HG02943 (cell line): Measurements from ENCODE around the gene MAOA.
"Not testable (repeated sequence)": the region's sequence is repeated elsewhere in the genome, so short reads cannot be mapped to it uniquely, and the experiment has no call there.

ENCODE experiments used
- ATAC-seq: cut with Tn5 transposase; IDR thresholded peaks from one replicate; pipeline ENCODE4 v1.9.1; 2021; ENCODE audit warnings: mild to moderate bottlenecking, low read depth, moderate library complexity; ENCODE audit not compliant: unreplicated experiment

Gene MAOA

DNA sequence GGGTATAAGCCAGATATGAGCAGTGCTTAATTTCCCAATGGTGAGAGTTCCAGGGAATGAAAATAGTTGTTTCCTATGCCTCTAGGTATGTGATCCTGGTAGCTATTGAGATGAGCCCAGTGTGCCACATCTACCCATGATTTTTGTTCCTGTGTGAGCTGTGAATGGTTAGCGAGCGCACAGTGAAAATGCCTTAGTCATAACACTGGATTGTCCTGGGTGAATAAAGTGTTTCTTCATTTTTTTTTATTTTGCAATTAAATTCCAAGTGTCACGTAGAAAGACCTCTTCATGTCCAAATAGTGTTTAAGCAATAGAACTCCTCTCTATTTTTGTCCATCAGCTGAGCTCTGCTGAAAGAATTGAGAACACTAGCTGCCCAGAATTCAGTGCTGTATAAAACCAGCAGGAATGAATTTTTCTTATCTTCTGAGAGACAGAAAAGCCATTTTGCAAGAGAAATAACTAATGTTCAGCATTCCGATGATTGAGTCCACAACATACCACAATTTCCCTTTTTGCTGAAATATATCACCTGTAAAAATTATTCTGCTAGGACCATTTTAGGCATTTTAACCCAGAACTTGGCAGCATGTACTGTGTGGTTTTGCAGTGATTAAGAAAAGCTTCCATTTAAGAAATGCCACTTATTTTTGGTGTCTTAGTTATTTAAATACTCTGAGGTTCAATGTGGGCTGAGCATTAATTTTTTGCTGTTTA is 5.6 kb downstream of the MAOA start:
- ATAC-seq = no peak

DNA sequence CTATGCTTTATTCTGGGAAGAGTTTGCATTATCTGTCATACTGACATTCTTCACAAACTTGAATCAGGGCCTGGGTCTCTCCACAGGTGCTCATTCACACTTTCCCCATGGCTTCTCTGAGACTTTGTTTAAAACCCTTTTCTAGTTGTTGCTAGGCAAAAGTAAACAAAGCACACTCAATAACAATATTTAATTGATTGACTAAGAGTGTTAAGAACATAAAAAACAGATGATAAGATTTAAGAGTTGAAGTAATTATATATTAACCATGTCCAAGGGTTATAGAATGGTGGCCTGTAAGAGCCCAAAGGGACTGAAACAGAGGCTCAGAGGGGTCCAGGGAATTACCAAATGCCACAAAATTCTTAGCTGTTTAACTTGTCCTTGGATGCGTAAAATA is 7.1 kb downstream of the MAOA start:
- ATAC-seq = no peak

DNA sequence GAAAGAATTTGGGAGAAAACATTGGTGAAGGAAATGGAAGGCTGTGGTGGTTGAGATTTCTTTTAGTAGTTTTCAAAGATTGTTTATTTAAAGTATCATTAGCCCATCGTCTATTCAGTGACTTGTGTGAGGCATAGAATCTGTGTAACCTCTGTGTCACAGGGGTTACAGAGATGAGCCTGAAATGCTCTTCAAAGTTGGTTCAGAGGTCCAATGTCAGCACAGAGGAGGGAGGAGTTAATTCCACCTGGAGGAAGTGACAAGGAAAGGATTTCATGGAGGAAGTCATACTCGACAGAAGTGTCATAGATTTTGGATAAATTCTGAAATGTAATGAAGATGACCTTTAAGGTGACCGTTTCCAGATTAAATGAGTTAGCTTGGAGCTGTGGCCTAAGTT is 8.2 kb downstream of the MAOA start:
- ATAC-seq = no peak

DNA sequence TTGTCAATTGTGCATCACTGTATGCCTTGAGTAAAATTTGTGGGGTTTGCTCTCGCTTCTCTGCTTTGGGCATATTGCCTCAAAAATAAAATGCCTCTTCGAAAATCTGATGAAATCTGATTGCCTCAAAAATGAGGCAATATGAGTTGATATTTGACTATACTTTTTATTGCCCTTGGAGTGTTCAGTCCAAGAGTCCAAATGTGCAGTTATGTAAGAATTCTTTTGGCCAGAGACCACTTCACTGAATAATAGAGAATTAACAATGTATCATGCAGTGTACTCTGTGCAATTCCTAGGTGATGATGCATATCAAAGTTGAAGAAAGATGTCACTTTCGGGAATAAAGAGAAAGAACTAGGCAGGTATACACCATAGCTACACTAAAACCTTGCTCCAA is 8.6 kb downstream of the MAOA start:
- ATAC-seq = no peak

DNA sequence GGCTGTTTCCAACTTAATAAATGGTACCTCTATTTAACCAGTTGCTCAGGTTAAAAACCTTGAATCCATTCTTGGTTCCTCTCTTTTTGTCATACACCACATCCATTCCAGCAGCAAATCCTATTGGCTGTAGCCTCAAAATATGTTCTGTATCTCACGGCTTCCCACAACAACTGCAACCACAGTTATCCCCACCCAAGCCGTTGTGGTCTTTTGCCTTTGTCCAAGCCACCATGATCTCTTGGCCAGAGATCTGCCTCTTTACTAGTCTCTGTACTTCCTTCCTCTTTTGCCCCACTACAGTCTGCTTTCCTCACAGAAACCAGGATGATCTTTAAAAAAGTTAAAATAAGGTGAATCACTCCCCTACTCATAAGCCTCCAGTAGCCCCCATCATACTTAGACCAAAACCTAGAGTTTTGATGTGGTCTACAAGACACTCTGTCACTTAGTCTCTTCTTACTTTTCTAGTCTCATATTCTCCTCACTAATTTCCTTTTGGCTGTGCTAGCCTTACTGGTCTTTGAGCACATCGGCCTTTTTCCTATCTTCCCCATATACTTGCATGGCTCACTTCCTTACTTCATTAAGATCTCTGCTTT is 10.3 kb downstream of the MAOA start:
- ATAC-seq = no peak

DNA sequence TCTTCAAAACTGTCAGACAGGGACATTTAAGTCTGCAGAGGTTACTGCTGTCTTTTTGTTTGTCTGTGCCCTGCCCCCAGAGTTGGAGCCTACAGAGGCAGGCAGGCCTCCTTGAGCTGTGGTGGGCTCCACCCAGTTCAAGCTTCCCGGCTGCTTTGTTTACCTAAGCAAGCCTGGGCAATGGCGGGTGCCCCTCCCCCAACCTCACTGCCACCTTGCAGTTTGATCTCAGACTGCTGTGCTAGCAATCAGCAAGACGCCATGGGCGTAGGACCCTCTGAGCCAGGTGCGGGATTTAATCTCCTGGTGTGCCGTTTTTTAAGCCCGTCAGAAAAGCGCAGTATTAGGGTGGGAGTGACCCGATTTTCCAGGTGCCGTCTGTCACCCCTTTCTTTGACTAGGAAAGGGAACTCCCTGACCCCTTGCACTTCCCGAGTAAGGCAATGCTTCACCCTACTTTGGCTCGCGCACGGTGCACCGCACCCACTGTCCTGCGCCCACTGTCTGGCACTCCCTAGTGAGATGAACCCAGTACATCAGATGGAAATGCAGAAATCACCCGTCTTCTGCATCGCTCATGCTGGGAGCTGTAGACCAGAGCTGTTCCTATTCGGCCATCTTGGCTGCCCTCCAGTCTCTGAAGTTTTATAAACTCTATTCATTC is 20.0 kb downstream of the MAOA start:
- ATAC-seq = not testable (repeated sequence)

DNA sequence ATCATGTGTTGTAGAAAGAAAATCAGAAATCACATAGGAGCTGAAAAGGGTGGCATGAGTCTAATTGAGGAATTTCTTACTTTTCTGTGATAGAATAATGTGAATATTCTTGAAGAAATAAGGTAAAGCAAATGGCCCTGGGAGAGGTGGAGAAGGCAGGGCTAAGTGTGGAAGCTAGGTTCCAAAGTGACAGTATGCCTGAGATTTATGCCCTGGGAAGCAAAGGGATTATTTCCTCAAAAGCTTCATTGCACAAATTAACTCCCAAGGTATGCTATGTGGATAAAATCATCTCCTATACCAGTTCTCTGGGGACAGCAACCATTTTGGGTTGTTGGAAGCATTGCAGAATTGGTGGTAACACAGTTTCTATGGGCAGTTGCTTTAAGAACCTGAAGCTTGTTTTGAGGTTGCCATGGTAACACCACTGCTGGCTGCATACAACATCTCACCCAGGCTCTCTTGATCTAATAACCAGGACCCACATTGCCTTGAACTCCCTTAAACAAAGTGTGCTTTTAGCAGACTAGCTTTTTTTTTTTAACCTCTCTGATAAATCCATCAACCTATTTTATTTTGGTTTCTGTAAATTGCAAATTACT is 21.0 kb downstream of the MAOA start:
- ATAC-seq = no peak

DNA sequence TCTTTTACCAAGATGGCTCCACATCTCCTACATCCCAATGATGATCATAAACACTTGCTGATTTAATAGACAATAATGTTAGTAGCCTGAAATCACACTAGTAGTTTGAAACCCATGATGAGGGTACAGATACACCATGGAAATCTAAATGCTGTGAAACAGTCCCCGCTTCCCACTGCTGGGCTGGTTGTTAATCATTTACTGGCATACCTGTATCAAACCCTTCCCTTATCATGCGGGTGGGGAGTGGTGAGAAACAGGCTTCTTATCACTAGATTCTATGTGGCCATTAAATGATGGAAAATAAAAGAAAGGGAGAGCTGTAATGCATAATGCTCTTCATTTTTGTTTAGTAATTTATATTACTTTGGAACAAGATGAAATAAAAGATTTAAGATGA is 21.9 kb downstream of the MAOA start:
- no peak for ATAC-seq

DNA sequence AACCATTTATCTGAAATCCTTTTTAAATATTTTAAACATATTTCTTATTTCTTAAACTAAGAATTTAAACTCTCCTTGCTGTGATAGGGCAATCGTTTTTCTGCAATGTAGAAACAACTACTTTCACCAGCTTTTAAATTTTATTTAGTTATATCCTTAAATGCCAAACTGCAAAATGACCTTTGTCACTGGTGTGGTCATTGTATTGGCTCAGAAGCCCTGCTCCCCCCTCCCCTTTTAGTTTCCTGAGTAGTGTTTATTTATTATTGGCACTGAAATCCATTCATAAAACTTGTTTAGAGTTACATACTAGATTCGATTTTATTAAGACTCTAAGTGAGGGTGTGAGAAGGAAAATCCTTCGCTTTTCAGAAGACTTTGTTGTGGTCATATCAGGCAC is 23.0 kb downstream of the MAOA start:
- no peak for ATAC-seq

DNA sequence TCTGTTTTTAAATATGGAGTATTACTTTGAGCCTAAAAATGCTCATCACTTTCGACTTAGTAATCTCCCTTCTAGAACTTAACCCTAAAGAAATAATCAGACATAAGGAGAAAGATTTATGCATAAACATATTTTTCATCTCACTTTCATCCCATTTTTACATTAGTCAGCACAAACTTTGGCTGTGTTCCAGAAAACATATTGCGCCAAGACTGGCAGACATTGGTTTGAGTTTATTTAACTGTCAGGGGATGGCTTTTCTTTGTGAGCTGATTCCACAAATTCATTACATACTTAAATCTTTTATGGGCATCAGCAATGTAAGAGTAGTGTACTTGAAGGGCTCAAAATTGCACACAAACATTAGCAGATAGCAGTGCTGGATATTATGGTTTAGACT is 23.7 kb downstream of the MAOA start:
- ATAC-seq = no peak

DNA sequence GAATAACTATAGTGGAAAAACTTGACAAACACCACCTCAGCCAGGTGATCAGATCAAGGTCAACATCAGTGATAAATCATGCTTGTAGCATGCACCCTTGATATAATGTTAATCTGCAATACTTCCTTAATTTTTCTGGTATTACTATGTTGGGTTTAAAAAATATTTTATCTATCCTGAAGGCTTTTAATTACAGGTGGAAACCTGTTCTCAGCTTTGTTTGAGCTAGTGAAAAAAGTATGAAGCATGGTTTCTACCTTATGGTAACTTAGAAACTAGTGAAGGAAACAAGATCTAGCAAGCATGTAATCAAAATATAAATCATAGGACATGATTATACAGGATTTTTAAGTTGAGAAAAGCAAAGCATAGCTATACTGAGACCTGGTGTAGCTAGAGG is 26.6 kb downstream of the MAOA start:
- ATAC-seq = no peak

DNA sequence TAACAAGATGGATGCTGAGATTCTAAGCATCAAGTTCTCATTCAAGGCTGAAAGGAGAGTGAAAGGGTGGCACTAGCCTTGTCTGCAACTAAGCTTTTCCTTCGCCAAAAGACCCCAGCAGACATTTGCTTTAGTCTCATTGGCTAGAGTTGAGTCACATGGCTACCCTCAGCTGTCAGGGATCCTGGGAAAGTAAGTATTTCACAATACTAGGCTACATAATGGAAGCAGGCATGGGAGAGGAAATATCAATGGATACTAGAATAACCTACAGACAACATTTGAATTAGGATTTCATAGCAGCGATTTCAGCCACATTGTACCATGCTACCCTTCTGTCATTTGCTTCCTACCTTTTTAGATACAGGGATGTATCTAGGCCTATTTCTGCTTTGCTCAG is 29.1 kb downstream of the MAOA start:
- ATAC-seq = no peak

DNA sequence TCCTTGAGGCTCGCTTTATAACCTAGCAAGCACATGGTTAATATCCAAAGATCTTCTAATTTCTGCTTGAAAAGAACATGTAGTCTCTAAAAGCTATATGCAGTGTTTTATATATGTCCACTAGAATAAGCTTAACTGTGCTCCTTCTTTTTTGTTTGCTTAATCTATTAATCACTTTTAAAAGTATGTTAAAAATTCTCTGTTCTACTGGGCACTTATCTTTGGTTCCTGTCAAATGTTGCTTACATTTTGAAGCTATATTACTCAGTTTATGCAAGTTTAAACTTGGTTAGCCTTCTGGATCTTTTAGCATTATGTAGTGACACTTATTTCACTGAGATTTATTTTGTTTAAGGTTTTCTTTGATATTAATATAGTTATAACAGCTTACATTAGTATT is 32.5 kb downstream of the MAOA start:
- ATAC-seq = no peak

DNA sequence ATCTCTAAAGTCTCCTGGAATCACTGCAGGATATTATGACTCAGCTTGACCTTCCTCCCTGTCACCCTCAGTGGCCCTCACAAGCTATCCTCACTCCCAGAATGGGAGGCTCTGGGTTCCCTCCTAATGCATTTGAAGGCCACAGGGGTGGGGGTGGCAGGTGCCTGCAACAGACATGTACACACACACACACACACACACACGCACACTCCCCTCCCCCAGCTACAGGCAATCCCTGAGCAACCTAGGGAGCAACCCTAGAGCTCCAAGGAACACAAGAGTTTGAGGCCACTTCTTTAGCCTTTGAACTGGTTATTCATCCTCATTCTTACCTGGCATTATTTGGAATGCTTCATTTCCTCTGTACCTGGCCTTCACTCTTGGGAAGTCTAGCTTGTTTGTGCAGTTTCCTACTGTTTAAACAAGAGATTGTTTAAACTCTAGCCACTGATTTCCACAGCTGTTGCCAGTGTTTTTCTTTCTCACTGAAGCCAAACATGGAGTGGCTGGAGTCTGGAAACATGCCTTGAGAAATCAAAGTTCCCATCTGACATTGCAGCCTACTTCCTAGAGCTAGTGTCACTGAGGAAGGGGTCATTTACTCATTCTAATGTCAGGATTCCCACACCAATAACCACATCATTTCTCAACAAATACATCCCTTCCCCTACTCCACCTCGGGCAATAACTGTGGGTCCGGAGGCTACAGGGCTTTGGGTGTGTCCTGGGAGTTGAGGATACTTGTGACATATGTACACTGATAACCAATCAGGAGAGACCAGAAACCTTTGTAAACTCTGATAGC is 37.7 kb downstream of the MAOA start:
- no peak for ATAC-seq

DNA sequence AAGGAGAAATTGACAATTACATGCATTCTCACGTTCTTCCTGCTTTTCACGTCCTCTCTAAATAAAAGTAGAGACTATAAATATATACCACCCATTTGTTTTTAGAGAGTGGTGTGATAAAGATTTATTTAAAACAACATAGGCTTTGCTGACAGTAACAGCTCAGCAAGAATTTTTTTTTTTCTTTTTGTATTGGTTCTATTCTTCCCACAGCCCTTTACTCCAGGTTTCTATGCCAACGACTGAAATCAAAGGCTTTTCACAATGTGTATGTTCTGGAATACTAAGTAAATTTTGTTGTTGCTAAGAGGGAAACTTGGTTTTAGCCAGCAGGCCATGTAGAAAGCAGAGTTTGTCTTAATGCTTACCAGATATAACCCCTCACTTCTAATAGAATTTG is 43.4 kb downstream of the MAOA start:
- no peak for ATAC-seq

DNA sequence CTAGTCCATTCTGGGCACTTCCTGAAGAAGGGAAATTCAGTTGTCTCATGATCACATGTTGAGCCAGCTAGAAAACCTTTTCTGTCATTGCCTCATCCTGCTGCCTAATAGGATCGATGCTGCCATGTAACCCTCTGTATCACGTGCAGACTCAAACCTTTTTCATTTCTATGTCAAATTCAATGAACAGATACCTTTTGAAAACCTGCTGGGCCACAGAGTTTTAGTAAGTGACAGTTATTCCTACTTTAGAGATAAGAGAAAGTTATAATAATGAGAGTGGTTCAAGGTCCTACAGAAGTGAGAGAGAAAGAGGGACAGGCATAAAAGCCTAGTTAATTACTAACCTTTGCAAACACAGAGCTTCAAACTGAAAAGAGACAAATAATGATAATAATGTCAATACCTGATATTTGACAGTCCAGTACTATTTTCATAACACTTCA is 46.0 kb downstream of the MAOA start:
- no peak for ATAC-seq

DNA sequence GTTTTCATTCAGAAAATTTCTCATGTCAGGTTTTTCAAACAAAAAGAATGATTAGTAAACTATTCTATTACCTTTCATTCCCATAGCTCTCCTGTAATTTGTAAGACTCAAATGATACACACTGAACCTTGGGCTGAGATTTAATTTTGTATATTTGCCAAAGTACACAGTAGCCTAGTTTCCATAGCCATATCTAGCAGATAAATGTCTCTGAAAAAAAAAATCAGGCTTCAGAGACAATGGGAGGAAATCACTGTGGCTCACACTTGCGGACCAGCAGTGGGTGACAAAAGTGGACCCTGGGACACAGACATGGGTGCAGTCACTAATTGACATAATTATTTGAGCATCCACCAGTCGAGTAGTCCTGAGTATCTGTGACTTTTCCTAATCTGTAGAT is 46.6 kb downstream of the MAOA start:
- no peak for ATAC-seq

DNA sequence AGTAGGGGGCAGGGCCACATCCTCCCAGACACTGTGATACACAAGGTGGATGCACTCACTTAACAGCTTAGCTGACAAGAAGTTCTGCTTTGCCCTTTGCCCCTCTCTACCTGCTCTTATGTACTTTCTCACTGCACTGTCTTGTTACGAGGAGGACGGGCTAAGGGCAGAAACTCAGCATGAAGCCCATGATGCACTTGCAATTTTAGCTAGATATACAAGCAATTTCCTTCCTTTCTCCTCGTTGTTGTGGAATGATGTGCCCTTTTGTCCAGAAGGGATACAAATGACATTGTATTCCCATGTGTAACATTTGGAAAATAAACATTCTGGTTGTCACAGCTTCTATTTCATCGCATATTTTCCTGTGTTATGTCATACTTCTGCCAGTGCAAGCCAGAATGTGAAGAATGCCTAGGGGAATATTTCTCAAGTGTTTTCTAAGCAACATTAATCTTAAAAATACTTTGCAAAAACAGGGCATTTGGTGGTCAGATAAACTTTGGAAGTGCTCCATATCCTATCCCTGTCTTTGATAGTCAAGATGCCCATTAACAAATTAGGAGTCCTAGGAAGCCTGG is 47.2 kb downstream of the MAOA start:
- ATAC-seq = no peak

DNA sequence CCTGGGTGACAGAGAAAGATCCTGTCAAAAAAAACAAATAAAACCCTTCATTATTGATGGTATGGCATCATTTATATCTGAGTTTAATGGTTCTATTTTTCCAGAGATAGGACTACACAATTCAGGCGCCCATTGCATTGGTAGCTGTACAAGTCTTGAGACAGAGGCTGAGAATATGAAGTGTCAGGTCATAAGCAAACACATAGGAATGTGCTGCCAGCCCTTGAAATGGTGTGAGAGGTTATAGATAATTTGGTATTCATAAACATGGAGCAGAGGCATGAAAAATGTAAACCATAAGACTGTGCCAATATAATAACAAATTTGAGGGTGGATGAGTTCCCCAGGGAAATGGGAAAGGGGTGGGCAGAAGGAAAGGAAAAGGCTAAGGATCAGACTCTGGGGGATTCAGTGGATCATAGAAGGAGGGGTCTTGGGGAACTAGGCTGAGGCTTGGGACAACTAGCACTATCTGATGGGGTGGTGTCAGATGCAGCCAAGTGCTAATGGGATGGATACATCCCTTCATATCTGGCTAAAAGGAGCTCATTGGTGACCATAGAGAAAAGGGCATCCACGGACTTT is 50.8 kb downstream of the MAOA start:
- ATAC-seq = no peak
